ENCODE results near the gene SIM2.

GRCh38 chr21:36744560-36745231 lies 45.8 kb downstream of the SIM2 start:
- TF ChIP-seq CTCF (IDR thresholded peaks at IDR 0.05) (no peak), POLR2A (IDR thresholded peaks at IDR 0.05) (no peak)

Measured in lower leg skin (tissue), 3 donors.